CD4-positive, CD25-positive, alpha-beta regulatory T cell (primary cell): ENCODE results near the gene ZBTB45. TPM values are rescaled to one million over a fixed set of nuclear protein-coding genes. Genes with fewer than 3 reads are reported as not detected.

Source experiments
- ATAC-seq, 2 donors: fragments of 150-1000 bp; cut with Tn5 transposase; one replicate each; pipeline ENCODE4 v1.10.0; 2021; ENCODE audit warnings: low read depth in 2 of 2, moderate number of reproducible peaks in 2 of 2, moderate library complexity in 1 of 2
- DNase-seq, 3 donors: peaks; one replicate each; pipeline versions ENCODE4 v3.0.0 to v3.0.0-alpha.2; 2012 to 2022; ENCODE audit warnings: mixed read lengths in 1 of 3
- H3K27ac ChIP-seq: one replicate; pipeline ENCODE4 v1.7.0; 2013; ENCODE audit warnings: mild to moderate bottlenecking, low read length; ENCODE audit not compliant: insufficient read depth, poor library complexity, severe bottlenecking
- H3K27me3 ChIP-seq: one replicate; pipeline ENCODE4 v1.7.0; 2013; ENCODE audit warnings: low read length; ENCODE audit not compliant: control insufficient read depth, insufficient read depth
- H3K36me3 ChIP-seq: one replicate; pipeline ENCODE4 v1.7.0; 2013; ENCODE audit warnings: mild to moderate bottlenecking, low read length, moderate library complexity; ENCODE audit not compliant: control insufficient read depth, insufficient read depth
- H3K4me1 ChIP-seq: 2 replicates; pipeline ENCODE4 v1.7.0; 2013; ENCODE audit warnings: mild to moderate bottlenecking, low read length; ENCODE audit not compliant: insufficient read depth, control insufficient read depth, poor library complexity, severe bottlenecking
- H3K4me3 ChIP-seq: one replicate; pipeline ENCODE4 v1.7.0; 2013; ENCODE audit warnings: low read depth, mild to moderate bottlenecking, low read length, moderate library complexity
- H3K9me3 ChIP-seq, 2 experiments: 1 replicate in 1 of 2; 2 replicates in 1 of 2; pipeline ENCODE4 v1.7.0; 2013; ENCODE audit warnings: low read length in 2 of 2, mild to moderate bottlenecking in 1 of 2, moderate library complexity in 1 of 2; ENCODE audit not compliant: control insufficient read depth in 2 of 2
- H3K27ac Mint-ChIP-seq, 3 donors: one replicate each; pipeline ENCODE4 v1.8.0; 2020 to 2022; ENCODE audit warnings: mild to moderate bottlenecking in 3 of 3, mixed read lengths in 3 of 3, moderate library complexity in 2 of 3
- H3K27me3 Mint-ChIP-seq: one replicate; pipeline ENCODE4 v1.8.0; 2022; ENCODE audit warnings: mild to moderate bottlenecking, mixed read lengths
- H3K36me3 Mint-ChIP-seq: one replicate; pipeline ENCODE4 v1.8.0; 2020; ENCODE audit warnings: mixed read lengths
- H3K4me1 Mint-ChIP-seq, 4 donors: one replicate each; pipeline ENCODE4 v1.8.0; 2020 to 2022; ENCODE audit warnings: mixed read lengths in 4 of 4, mild to moderate bottlenecking in 1 of 4
- H3K4me3 Mint-ChIP-seq, 4 donors: one replicate each; pipeline ENCODE4 v1.8.0; 2020 to 2022; ENCODE audit warnings: mild to moderate bottlenecking in 4 of 4, mixed read lengths in 4 of 4, moderate library complexity in 3 of 4
- H3K9me3 Mint-ChIP-seq, 7 donors: one replicate each; pipeline ENCODE4 v1.8.0; 2020 to 2022; ENCODE audit warnings: mixed read lengths in 7 of 7, mild to moderate bottlenecking in 3 of 7, moderate library complexity in 2 of 7
- polyA plus RNA-seq, 4 donors: library from polyadenylated mRNA; unstranded; fragments of 300-500 nt; fragmentation: Illumina TruSeq; gene quantifications; one replicate each; pipeline ENCODE4 v1.2.3, GENCODE V29; 2021
- total RNA-seq: library from RNA; stranded (reverse); gene quantifications from one replicate; pipeline ENCODE4 v1.2.3, GENCODE V29; 2022

Gene ZBTB45
- total and polyA plus RNA-seq, 5 donors from 2014 or later: 4.2 to 8.0 (median 5.0) TPM

DNA sequence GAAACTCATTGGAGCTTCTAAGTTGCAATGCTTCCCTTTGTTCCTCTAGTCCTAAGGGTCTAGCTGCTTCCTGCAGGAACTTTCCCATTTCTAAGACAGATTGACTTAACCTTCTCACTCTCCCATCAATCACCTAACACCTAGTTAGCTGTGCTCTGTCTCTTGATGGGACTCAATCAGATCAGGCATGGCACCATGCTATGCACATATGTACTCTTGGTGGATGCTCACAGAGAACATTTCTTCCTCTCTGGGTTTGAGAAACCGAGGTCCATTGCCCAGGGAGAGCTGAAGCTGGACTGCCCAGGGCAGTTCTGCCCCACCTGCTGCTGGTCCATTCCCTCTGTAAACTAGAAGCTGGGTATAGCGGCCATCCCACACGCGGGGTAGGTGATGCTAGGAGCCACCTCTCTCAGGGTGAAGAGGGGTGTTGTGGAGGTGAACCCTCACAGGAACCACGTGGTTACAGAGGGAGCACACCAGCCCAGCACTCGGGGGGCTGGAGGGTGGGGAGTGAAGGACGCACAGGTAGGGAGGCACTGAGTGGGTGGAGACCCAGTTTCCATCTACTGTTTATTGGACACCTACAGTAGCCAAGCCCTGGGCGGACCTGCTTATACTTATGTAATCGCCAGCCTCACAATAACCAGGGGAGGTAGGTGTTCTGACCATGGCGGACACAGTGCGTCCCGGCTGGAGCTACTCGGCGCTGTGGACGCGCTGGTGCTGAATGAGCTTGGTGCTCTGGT, 41.9 kb upstream of the ZBTB45 start:
- no peak for ATAC-seq
- DNase-seq: no peak
- no peak overlapping the region for H3K4me3 ChIP-seq

DNA sequence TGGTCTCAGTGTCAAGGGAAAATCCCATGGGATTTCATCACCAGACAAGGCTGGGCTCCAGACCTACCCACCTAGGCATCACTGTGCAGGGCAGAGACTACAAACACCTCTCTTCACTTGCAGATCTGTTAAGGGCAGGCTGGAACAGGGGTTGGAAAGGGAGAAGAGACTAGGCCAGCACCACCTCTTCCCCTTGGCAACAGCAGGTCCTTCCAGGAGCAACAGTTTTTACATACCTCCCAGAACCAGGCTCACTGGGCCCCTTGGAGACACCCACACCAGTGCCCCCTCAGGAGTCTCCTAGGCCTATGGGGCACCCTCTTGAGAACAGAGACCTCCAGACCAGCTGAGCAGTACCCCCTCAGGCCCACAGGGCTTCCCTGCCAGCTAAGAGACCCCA, 41.3 kb upstream of the ZBTB45 start:
- Mint-ChIP-seq H3K4me3 (peak overlapping the region; percentile 88 to 97 (median 96)), H3K27me3 (no peaks in the 10 kb centered on the region), H3K36me3 (peaks cover 9% of the 10 kb centered on the region), H3K27ac (peak overlapping the region in 2 of 3 donors; percentile 74 to 98), H3K9me3 (peaks cover 0 to 6% (median 0%) of the 10 kb centered on the region in 7 donors), H3K4me1 (peaks cover 0 to 69% (median 37%) of the 10 kb centered on the region in 4 donors)
- no peak for DNase-seq
- no peak overlapping the region for H3K27ac ChIP-seq
- no peaks in the 10 kb centered on the region for H3K27me3 ChIP-seq
- H3K4me3 ChIP-seq: no peak overlapping the region
- peaks cover 56% of the 10 kb centered on the region for H3K4me1 ChIP-seq
- H3K36me3 ChIP-seq: peaks cover 10% of the 10 kb centered on the region
- ATAC-seq: no peak
- H3K9me3 ChIP-seq: no peaks in the 10 kb centered on the region

More for the DNA sequence above, 41.9 kb upstream of the ZBTB45 start:
- Mint-ChIP-seq H3K4me3 (peak overlapping the region; percentile 88 to 97 (median 96)), H3K4me1 (peaks cover 0 to 63% (median 34%) of the 10 kb centered on the region in 4 donors), H3K27ac (peak overlapping the region in 2 of 3 donors; percentile 74 to 98), H3K36me3 (peaks cover 5% of the 10 kb centered on the region), H3K27me3 (no peaks in the 10 kb centered on the region), H3K9me3 (peaks cover 0 to 6% (median 0%) of the 10 kb centered on the region in 7 donors)
- Histone ChIP-seq H3K27ac (peak overlapping the region; percentile 61), H3K27me3 (no peaks in the 10 kb centered on the region), H3K36me3 (peaks cover 4% of the 10 kb centered on the region), H3K9me3 (no peaks in the 10 kb centered on the region), H3K4me1 (peaks cover 54% of the 10 kb centered on the region)

DNA sequence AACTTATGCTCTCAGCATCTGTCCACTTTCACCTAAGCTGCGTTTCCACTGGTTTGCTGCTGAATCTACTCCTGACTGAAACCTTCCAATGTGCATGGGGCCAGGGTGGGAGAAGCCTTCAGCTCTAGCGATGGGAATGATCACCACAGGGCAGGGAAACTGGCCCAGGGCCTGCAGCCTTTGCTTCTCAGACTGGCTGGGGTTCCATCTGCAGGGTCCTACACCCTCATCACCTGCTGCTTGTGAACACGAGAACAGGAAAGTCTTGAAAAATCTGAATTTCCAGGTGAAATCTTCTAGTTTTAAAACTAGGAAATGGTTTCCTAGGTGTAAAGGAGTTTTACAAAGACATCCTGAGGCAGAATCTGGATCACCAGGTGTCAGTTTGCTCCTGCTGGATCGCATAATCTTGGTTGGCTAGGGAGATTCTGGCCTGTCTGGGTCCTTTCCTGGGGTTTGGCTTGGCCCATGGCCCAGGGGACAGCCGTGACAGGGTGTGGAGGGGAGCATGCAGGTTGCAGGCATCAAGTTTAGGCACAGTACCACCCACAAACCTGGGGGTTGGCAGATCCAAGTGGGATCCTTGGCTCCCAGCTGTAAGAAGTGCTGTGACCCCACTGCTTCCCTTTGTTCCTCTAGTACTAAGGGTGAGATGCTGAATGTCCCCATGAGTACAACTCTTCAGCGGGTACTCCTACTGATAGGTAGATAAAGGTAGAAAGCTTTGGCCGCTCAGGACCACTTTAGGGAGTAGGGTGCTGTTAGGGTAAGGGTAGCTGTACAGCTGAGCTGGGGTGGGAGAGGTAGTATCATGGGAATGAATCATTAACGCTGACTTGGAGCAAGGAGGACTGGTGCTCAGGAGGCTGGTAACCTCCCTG, 40.6 kb upstream of the ZBTB45 start:
- DNase-seq: no peak

DNA sequence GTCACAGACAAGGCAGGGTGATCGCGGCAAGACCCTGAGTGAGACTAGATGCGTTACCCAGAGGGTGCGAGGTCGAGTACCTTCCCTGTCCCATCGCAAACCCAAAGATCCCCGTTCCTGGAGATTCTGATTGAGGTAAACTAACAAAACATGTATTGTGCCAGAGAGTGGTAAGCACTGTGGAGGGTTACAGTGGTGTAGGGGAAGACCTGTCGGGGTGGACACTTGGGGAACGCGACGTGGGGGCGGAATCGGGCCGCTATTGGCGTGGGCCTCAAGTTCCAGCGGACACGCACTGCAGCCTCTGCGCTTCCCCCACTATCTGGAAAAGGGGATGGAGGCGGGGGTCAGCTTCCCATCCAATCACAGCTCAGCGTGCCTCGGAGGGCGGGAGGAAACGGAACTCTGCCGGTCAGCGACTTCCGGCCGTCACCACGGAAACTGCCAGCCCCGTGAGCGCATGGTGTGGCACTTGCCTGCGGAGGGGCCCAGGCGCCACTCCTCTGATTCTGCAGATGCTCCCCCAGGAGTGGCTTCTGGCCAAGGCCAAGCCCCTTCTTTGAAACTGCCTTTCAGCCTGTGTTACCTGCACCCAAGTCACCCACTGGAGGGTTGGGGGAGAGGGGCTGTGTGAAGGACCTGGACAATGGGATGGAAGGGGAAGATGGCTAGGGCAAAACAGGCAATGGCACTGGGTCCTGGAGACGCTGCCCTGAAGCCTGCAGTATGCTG, 39.8 kb upstream of the ZBTB45 start:
- peaks cover 0 to 7% (median 0%) of the 10 kb centered on the region in 7 donors for H3K9me3 Mint-ChIP-seq
- H3K4me3 ChIP-seq: peak overlapping the region; percentile 82
- DNase-seq (peak in 2 of 3 donors; percentile 47 to 75), ATAC-seq (no peak)
- H3K36me3 Mint-ChIP-seq: peaks cover 9% of the 10 kb centered on the region
- H3K27ac ChIP-seq: peak overlapping the region; percentile 93
- no peaks in the 10 kb centered on the region for H3K27me3 Mint-ChIP-seq
- peaks cover 10% of the 10 kb centered on the region for H3K36me3 ChIP-seq
- no peaks in the 10 kb centered on the region for H3K9me3 ChIP-seq
- peaks cover 67% of the 10 kb centered on the region for H3K4me1 ChIP-seq
- H3K4me1 Mint-ChIP-seq: peaks cover 0 to 82% (median 43%) of the 10 kb centered on the region in 4 donors
- H3K27ac Mint-ChIP-seq: peak overlapping the region; percentile 98 to 99 (median 98)
- H3K27me3 ChIP-seq: no peaks in the 10 kb centered on the region
- peak overlapping the region; percentile 96 to 97 (median 97) for H3K4me3 Mint-ChIP-seq

More for the DNA sequence above, 40.6 kb upstream of the ZBTB45 start:
- Histone ChIP-seq H3K27me3 (no peaks in the 10 kb centered on the region), H3K27ac (peak overlapping the region; percentile 93), H3K36me3 (peaks cover 10% of the 10 kb centered on the region), H3K9me3 (no peaks in the 10 kb centered on the region), H3K4me1 (peaks cover 62% of the 10 kb centered on the region), H3K4me3 (peak overlapping the region; percentile 82)
- no peak for ATAC-seq
- peak overlapping the region; percentile 96 to 97 (median 97) for H3K4me3 Mint-ChIP-seq
- H3K9me3 Mint-ChIP-seq: peaks cover 0 to 6% (median 0%) of the 10 kb centered on the region in 7 donors
- H3K36me3 Mint-ChIP-seq: peaks cover 9% of the 10 kb centered on the region
- no peaks in the 10 kb centered on the region for H3K27me3 Mint-ChIP-seq
- peaks cover 0 to 75% (median 38%) of the 10 kb centered on the region in 4 donors for H3K4me1 Mint-ChIP-seq
- peak overlapping the region in 2 of 3 donors; percentile 98 to 99 for H3K27ac Mint-ChIP-seq

DNA sequence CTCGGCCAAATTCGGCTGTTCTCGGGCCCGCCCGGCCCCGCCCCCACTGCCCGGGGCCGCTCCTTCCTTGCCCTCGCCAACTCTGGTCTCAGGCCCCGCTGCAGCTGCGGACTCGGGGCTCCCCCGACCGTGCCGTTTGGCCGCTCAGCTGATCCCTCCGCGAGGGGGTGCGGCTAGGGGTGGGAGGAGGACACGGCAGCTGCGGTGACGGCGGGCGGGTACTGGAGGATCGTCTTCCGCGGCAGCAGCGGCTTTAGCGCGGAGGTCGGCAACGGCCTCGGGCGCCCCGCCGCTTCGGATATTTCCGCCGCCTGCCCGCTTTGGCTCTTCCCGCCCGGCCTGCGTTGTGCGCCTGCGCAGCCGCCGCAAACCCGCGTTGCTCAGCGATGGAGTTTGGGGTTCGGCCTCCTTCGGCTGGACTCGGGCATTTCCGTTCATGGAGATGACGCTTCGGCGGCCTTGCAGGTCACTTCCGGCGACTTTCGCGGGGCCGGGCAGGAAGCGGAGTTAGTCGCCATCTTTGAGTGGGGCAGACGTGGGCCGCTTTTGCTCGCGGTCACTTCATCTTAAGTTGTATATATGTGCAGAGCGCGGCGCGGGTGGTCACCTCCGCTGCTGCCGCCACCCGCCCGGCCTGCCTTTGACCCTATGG, 39.1 kb upstream of the ZBTB45 start:
- H3K4me1 Mint-ChIP-seq: peaks cover 0 to 84% (median 42%) of the 10 kb centered on the region in 4 donors
- no peaks in the 10 kb centered on the region for H3K27me3 ChIP-seq
- peak overlapping the region; percentile 98 to 99 (median 98) for H3K27ac Mint-ChIP-seq
- peaks cover 10% of the 10 kb centered on the region for H3K36me3 ChIP-seq
- DNase-seq (peak; percentile 99 to 100 (median 100)), ATAC-seq (peak; percentile 67 to 75)
- no peaks in the 10 kb centered on the region for H3K27me3 Mint-ChIP-seq
- no peaks in the 10 kb centered on the region for H3K9me3 ChIP-seq
- H3K9me3 Mint-ChIP-seq: peaks cover 0 to 6% (median 0%) of the 10 kb centered on the region in 7 donors
- peaks cover 74% of the 10 kb centered on the region for H3K4me1 ChIP-seq
- H3K36me3 Mint-ChIP-seq: peaks cover 12% of the 10 kb centered on the region
- peak overlapping the region; percentile 82 for H3K4me3 ChIP-seq
- peak overlapping the region; percentile 96 to 97 (median 97) for H3K4me3 Mint-ChIP-seq
- H3K27ac ChIP-seq: peak overlapping the region; percentile 93

DNA sequence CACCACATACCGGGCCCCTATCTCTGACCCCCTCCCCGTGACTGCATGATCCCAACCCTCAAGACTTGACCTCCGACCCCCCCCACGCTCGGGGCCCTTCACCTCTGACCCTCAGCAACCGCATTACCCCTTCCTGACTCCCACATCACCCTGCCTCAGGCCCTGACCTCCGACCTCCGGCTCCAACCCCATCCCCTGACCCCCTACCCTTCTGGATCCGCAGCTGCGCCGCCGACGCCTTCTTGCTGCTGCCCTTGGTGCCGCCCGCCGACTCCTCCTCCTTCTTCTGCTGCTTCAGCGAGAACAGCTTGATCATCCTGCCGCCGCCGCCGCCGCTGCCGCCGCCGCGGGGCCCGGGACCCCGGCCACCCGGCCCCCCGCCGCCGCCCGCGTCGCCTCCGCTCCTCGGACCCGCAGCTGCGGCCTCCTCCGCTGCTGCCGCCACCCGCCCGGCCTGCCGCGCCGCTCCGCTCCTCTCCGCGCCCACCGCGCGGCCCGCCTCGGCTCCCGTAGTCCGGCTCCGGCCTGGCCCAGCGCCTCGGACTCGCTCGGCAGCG, 38.5 kb upstream of the ZBTB45 start, which contains the start of gene UBE2M:
Gene UBE2M (minus strand): TSS at position 546 of the 557 bp plus-strand sequence. CDS start 230 bp downstream, at position 316.
- Mint-ChIP-seq H3K4me1 (peaks cover 0 to 81% (median 40%) of the 10 kb centered on the region in 4 donors), H3K36me3 (peaks cover 15% of the 10 kb centered on the region), H3K27ac (peak within 1 kb of the TSS; percentile 98 to 99 (median 98)), H3K9me3 (peaks cover 0 to 4% (median 0%) of the 10 kb centered on the region in 7 donors), H3K4me3 (peak within 1 kb of the TSS; percentile 96 to 97 (median 97)), H3K27me3 (no peaks in the 10 kb centered on the region)
- H3K9me3 ChIP-seq: no peaks in the 10 kb centered on the region
- peak in 1 of 2 donors; percentile 11 for ATAC-seq
- H3K4me1 ChIP-seq: peaks cover 73% of the 10 kb centered on the region
- DNase-seq: peak; percentile 53 to 68 (median 63)
- peak within 1 kb of the TSS; percentile 93 for H3K27ac ChIP-seq
- H3K4me3 ChIP-seq: peak within 1 kb of the TSS; percentile 82
- H3K27me3 ChIP-seq: no peaks in the 10 kb centered on the region
- H3K36me3 ChIP-seq: peaks cover 10% of the 10 kb centered on the region
